ENCODE measurements around the gene KRTAP4-4.
"Not testable (repeated sequence)": the region's sequence is repeated elsewhere in the genome, so short reads cannot be mapped to it uniquely, and the experiment has no call there.

- not testable (repeated sequence) for TF ChIP-seq GATA3, GATA2 (IDR thresholded peaks at IDR 0.05; ENCODE audit: low read depth, low read length)
Observed at GRCh38 chr17:41123991-41124371, 36.6 kb downstream of the KRTAP4-4 start, which contains the start of gene KRTAP4-12.

Data from SH-SY5Y (cell line).